SK-N-MC (cell line): ENCODE results near the gene ZNF483.

Experiments
- EZH2 ChIP-seq: fragments of 200-600 bp; sonication (generic); IDR thresholded peaks from one replicate; pipeline ENCODE4 v1.6.1; 2017; ENCODE audit warnings: antibody characterized with exemption
- FOXP2 ChIP-seq: optimal IDR thresholded peaks from 2 replicates; pipeline ENCODE3; 2011; ENCODE audit warnings: mild to moderate bottlenecking, moderate library complexity; ENCODE audit not compliant: insufficient read depth; ENCODE audit errors: extremely low read length, control extremely low read depth
- POLR2AphosphoS5 ChIP-seq: IDR thresholded peaks from 2 replicates; pipeline ENCODE4 v1.6.1; 2012; ENCODE audit warnings: mild to moderate bottlenecking, low read depth, low read length, borderline replicate concordance

DNA sequence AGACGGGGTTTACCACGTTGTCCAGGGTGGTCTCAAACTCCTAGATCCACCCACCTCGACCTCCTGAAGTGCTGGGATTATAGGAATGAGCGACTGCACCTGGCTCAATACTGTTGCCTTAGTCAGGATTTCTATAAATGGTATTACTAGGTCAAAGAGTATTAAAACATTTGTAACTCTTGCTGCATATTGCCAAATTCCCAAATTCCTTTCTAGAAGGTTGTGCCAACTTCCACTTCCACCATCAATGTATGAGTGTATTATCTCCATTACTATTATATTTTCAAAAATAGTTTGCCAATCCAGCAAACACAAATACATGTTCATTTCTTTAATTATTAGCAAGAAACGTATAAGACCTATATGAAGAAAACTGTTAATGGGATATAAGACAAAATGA is 63.9 kb downstream of the ZNF483 start:
- TF ChIP-seq EZH2 (no peak), POLR2AphosphoS5 (no peak), FOXP2 (no peak)
